ENCODE measurements around the gene ENOPH1. TPM values are rescaled to one million over a fixed set of nuclear protein-coding genes. Genes with fewer than 3 reads are reported as not detected.

The ENOPH1 gene
- total RNA-seq, 1 donor, result 38.4 TPM

DNA sequence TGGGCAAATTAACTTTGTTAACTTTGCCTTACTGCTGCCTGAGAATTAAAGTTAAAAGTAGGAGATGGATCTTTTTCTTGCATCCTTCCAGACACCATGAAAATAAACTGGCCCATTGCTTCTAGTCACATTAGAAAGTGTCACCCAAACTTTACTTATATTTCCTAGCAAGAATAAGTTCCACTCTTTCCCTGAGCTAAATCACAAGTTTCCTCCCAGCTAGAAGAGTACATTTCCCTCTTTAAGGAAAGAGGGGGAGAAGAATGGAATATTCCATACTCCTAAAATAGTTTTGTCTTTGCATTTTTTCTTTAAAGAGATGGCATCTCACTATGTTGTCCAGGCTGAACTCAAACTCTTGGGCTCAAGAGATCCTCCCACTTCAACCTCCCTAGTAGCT, 77.6 kb downstream of the ENOPH1 start:
- Histone ChIP-seq H3K36me3 (ENCODE audit: insufficient read depth, low read length) (no peaks in the 10 kb centered on the region), H3K79me2 (ENCODE audit: insufficient read depth, low read length) (no peaks in the 10 kb centered on the region), H4K20me1 (ENCODE audit: insufficient read depth, low read length) (no peaks in the 10 kb centered on the region), H2AFZ (ENCODE audit: low read length) (no peak overlapping the region), H3K4me1 (ENCODE audit: insufficient read depth, low read length) (no peaks in the 10 kb centered on the region), H3K4me3 (ENCODE audit: insufficient read depth, low read length) (no peak overlapping the region), H3K27ac (ENCODE audit: low read depth, low read length) (no peak overlapping the region), H3K9me3 (ENCODE audit: low read depth, low read length) (no peaks in the 10 kb centered on the region), H3K27me3 (ENCODE audit: insufficient read depth, low read length) (peaks cover 5% of the 10 kb centered on the region), H3K4me2 (ENCODE audit: insufficient read depth, low read length) (no peak overlapping the region)
- TF ChIP-seq CTCF (IDR thresholded peaks at IDR 0.05; ENCODE audit: extremely low read depth, low read depth, low read length), result no peak
- no peak for DNase-seq (ENCODE audit: insufficient read length, low spot score, missing footprints)

GRCh38 chr4:82508806-82509428, 78.5 kb downstream of the ENOPH1 start:
- no peak overlapping the region for H2AFZ ChIP-seq (ENCODE audit: low read length)
- no peak overlapping the region for H3K4me2 ChIP-seq (ENCODE audit: insufficient read depth, low read length)
- no peaks in the 10 kb centered on the region for H3K79me2 ChIP-seq (ENCODE audit: insufficient read depth, low read length)
- no peaks in the 10 kb centered on the region for H4K20me1 ChIP-seq (ENCODE audit: insufficient read depth, low read length)
- H3K9me3 ChIP-seq (ENCODE audit: low read depth, low read length), result no peaks in the 10 kb centered on the region
- H3K36me3 ChIP-seq (ENCODE audit: insufficient read depth, low read length), result no peaks in the 10 kb centered on the region
- H3K4me3 ChIP-seq (ENCODE audit: insufficient read depth, low read length), result no peak overlapping the region
- no peaks in the 10 kb centered on the region for H3K4me1 ChIP-seq (ENCODE audit: insufficient read depth, low read length)
- no peak for DNase-seq (ENCODE audit: insufficient read length, low spot score, missing footprints)
- H3K27ac ChIP-seq (ENCODE audit: low read depth, low read length), result no peak overlapping the region
- TF ChIP-seq CTCF (IDR thresholded peaks at IDR 0.05; ENCODE audit: extremely low read depth, low read depth, low read length), result no peak
- H3K27me3 ChIP-seq (ENCODE audit: insufficient read depth, low read length), result peaks cover 5% of the 10 kb centered on the region

GRCh38 chr4:82510216-82510615, 79.8 kb downstream of the ENOPH1 start:
- Histone ChIP-seq H3K79me2 (ENCODE audit: insufficient read depth, low read length) (no peaks in the 10 kb centered on the region), H3K4me3 (ENCODE audit: insufficient read depth, low read length) (no peak overlapping the region), H3K4me1 (ENCODE audit: insufficient read depth, low read length) (peaks cover 3% of the 10 kb centered on the region), H3K27ac (ENCODE audit: low read depth, low read length) (no peak overlapping the region), H3K27me3 (ENCODE audit: insufficient read depth, low read length) (peaks cover 5% of the 10 kb centered on the region), H3K9me3 (ENCODE audit: low read depth, low read length) (no peaks in the 10 kb centered on the region), H3K4me2 (ENCODE audit: insufficient read depth, low read length) (no peak overlapping the region), H4K20me1 (ENCODE audit: insufficient read depth, low read length) (no peaks in the 10 kb centered on the region), H3K36me3 (ENCODE audit: insufficient read depth, low read length) (no peaks in the 10 kb centered on the region), H2AFZ (ENCODE audit: low read length) (no peak overlapping the region)
- DNase-seq (ENCODE audit: insufficient read length, low spot score, missing footprints), result no peak
- TF ChIP-seq CTCF (IDR thresholded peaks at IDR 0.05; ENCODE audit: extremely low read depth, low read depth, low read length), result no peak

Small RNAs within 50 kb of the gene (small RNA-seq; reads per million reads assigned to genes)
- gene RF00150, result 0.37 reads per million

Other genes with a start within 250 kb of the ENOPH1 start
- gene HNRNPD, start 56.6 kb upstream of the ENOPH1 start, total RNA-seq, result 19.2 and 19.4 TPM in 2 replicates
- gene HNRNPDL, start 128 bp upstream of the ENOPH1 start, total RNA-seq, result 142 and 143 TPM in 2 replicates
- gene TMEM150C, start 131.4 kb downstream of the ENOPH1 start, total RNA-seq, result 3.3 and 7.1 TPM in 2 replicates

All from osteoblast (primary cell).